Psoas muscle (tissue), 8 donors: ENCODE data around the gene BRD3. TPM values are rescaled to one million over a fixed set of nuclear protein-coding genes. Genes with fewer than 3 reads are reported as not detected.

Experiments
- ATAC-seq, 4 donors: fragments of 200-7000 bp; cut with Tn5 transposase; one replicate each; pipeline ENCODE4 v1.9.1; 2020; ENCODE audit warnings: moderate library complexity in 3 of 4, mild to moderate bottlenecking in 2 of 4
- DNase-seq, 2 donors: peaks; one replicate each; pipeline ENCODE4 v3.0.0-alpha.2; 2020
- H3K27ac ChIP-seq: fragments of 200-600 bp; one replicate; pipeline ENCODE4 v1.8.0; 2022
- H3K27me3 ChIP-seq, 3 donors: fragments of 200-600 bp in 1 of 3; one replicate each; pipeline versions ENCODE4 v1.6.1 to v1.8.0; 2013 to 2022; ENCODE audit warnings: low read length in 2 of 3, mild to moderate bottlenecking in 2 of 3, moderate library complexity in 1 of 3; ENCODE audit not compliant: insufficient read depth in 3 of 3
- H3K36me3 ChIP-seq, 2 donors: fragments of 200-600 bp in 1 of 2; one replicate each; pipeline versions ENCODE4 v1.6.1 to v1.8.0; 2013 to 2022; ENCODE audit warnings: low read depth in 1 of 2, mild to moderate bottlenecking in 1 of 2, moderate library complexity in 1 of 2; ENCODE audit not compliant: insufficient read depth in 1 of 2
- H3K4me1 ChIP-seq: fragments of 200-600 bp; one replicate; pipeline ENCODE4 v1.8.0; 2022
- H3K4me3 ChIP-seq: fragments of 200-600 bp; one replicate; pipeline ENCODE4 v1.8.0; 2022; ENCODE audit warnings: mild to moderate bottlenecking
- H3K9me3 ChIP-seq: fragments of 200-600 bp; one replicate; pipeline ENCODE4 v1.8.0; 2022
- WGBS, 3 donors: extraction: QIAGEN DNeasy Blood & Tissue Kit; methylation state at CpG; one replicate each; pipeline versions ENCODE4 v1.1.6 to v1.1.7; 2013; 5-methylcytosine and 5-hydroxymethylcytosine counted together
- intact Hi-C, 2 donors: fragments of 100-400 bp; cut with DNase I; formaldehyde crosslinking; loops; one replicate each; pipeline versions ENCODE4 v1.11.0 to v1.14.2; 2022
- polyA plus RNA-seq, 3 donors: library from polyadenylated mRNA; stranded (reverse); fragments of 200-250 nt; gene quantifications; one replicate each; pipeline ENCODE4 v1.2.3, GENCODE V29; 2013
- total RNA-seq, 4 donors: library from RNA; stranded (reverse); fragmentation: NEBNext Ultra II Directional in 2 of 4; extraction: Animal tissue kit (Norgen Biotek cat#: 25700) in 2 of 4; gene quantifications; one replicate each; pipeline versions ENCODE4 v1.2.1 to v1.2.4, GENCODE V29; 2021 to 2023
- TF ChIP-seq, protein P1 (sequence below): fragments of 200-600 bp; IDR thresholded peaks from one replicate; pipeline ENCODE4 v1.8.0; 2022; ENCODE audit warnings: antibody characterized with exemption
- donor health status: healthy with polysubstance abuse.
- donor health status: DM: no; HTN: no; CAD: no; lungs with moderate emphysema.
- donor health status: Bipolar disorder and iron deficiency.
- donor health status: healthy.
- donor health status: DM: yes; HTN: yes; CAD: no.
- donor health status: DM: no; HTN: no; CAD: no.
- donor health status: DM: no; HTN: no; CAD: no.
- donor health status: DM: yes; HTN: yes; CAD: no.

The BRD3 gene
- total and polyA plus RNA-seq, 7 donors = 7.5 to 28.2 (median 21.7) TPM

DNA sequence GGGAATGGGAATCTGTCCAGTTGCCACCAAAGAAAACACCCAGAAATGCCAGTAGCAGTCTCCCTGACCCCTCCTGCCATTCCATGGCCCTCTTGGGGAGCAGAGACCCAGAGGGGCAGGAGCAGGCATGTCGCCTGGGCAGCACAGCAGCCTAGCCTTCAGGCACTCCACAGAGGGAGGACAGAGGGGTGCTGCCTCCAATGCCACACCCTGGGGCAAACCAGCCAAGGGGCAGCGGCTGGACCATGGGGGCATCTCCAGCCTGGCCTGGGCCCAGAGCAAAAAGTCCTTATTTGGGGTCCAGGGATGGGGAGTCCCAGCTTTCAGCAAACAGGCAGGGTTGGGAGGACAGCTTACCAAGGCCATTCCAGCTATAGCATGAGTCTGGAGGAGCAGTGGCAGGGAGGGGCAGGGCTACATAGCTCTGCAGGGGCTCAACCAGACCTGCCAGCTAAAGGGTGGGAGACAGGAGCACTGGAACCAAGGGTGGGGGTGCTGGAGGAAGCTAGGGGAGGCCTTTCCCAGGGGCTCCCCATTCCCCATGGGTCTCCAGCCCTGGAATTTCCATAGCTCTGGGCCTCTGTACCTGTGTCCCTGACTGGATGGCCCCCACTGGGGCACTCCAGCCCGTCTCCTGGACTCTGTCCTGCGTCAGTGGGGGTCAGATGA lies 6.7 kb downstream of the BRD3 start:
- ATAC-seq = no peak

DNA sequence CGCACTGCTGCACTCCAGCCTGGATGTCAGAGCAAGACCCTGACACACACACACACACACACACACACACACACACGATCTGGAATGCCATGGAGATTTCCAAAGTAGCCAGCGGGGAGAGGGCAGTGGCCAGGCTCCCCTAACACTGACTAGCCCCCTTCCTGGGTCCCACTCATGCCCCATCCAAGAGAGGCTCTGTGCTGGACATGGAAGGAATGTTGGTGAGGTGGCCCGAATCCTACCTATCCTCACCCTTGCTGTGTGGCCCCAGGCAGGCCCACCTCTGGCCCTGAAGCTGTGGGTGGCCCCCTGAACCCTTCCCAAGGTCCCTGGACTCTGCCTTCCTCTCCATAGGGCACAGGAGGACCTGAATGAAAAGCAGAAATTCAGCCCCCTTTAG lies 7.3 kb downstream of the BRD3 start:
- 69 to 70% (median 70%) methylated on average over 4 of the region's 4 CpGs for WGBS, 3 donors
- H3K27me3 ChIP-seq = no peaks in the 10 kb centered on the region
- DNase-seq = no peak
- H3K4me3 ChIP-seq = no peak overlapping the region
- H3K9me3 ChIP-seq = no peaks in the 10 kb centered on the region
- H3K36me3 ChIP-seq = no peaks in the 10 kb centered on the region
- H3K27ac ChIP-seq = no peak overlapping the region
- intact Hi-C loops = loop anchor here in 1 of 2 donors (5.0 to 10.0 kb wide), 2 partner anchors 33 to 74 kb away; partner anchors contain the start of genes BRD3OS and WDR5
- TF ChIP-seq, protein P1, sequence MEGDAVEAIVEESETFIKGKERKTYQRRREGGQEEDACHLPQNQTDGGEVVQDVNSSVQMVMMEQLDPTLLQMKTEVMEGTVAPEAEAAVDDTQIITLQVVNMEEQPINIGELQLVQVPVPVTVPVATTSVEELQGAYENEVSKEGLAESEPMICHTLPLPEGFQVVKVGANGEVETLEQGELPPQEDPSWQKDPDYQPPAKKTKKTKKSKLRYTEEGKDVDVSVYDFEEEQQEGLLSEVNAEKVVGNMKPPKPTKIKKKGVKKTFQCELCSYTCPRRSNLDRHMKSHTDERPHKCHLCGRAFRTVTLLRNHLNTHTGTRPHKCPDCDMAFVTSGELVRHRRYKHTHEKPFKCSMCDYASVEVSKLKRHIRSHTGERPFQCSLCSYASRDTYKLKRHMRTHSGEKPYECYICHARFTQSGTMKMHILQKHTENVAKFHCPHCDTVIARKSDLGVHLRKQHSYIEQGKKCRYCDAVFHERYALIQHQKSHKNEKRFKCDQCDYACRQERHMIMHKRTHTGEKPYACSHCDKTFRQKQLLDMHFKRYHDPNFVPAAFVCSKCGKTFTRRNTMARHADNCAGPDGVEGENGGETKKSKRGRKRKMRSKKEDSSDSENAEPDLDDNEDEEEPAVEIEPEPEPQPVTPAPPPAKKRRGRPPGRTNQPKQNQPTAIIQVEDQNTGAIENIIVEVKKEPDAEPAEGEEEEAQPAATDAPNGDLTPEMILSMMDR = no peak
- H3K4me1 ChIP-seq = peaks cover 92% of the 10 kb centered on the region
- ATAC-seq = no peak

More for the DNA sequence above, 6.7 kb downstream of the BRD3 start:
- Histone ChIP-seq H3K4me1 (peaks cover 95% of the 10 kb centered on the region), H3K27ac (peak overlapping the region; percentile 82), H3K4me3 (no peak overlapping the region), H3K36me3 (no peaks in the 10 kb centered on the region), H3K27me3 (no peaks in the 10 kb centered on the region), H3K9me3 (no peaks in the 10 kb centered on the region)
- TF ChIP-seq, protein P1 = no peak
- intact Hi-C loops = loop anchor here in 1 of 2 donors (5.0 to 10.0 kb wide), 2 partner anchors 34 to 74 kb away; partner anchors contain the start of genes BRD3OS and WDR5
- WGBS, 3 donors = 59 to 96% (median 62%) methylated on average over 4 of the region's 4 CpGs
- DNase-seq = no peak

DNA sequence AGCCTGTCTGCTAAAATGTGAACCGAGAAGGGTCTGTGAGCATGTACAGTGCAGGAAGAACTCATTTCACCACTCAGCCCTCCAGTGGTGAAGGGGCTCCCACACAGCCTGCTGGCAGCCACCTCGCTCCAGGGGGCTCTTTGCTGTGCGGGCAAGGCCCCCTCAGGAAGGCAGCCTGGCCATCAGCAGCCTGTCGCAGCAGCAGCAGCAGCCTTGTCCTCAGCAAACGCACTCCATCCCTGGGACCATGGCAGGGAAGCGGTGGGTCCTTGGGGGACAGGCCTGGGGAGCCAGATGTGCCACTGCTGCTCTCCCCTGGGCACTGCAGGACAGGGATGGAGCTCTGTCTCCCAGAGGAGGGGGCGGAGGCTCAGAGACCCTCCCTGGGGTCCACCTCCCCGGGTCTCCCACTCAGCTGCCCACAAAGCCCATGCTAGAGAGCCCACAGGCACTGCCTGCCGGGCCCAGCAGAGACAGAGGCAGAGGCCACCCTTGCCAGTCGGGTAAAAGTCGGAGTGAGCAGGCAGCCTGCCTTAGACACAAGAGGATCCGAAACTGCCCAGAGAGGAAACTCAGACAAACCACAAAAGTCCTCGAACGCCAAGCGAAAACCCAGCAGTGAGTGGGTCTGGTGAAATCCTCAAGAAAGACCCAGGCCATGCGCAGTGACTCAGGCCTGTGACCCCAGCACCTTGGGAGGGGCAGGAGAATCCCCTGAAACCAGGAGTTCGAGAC lies 8.0 kb downstream of the BRD3 start:
- 76 to 85% (median 78%) methylated on average over 17 of the region's 17 CpGs for WGBS, 3 donors
- no peak overlapping the region for H3K27ac ChIP-seq
- ATAC-seq = no peak
- TF ChIP-seq, protein P1 = no peak
- DNase-seq = peak in 1 of 2 donors; percentile 23
- H3K27me3 ChIP-seq = no peaks in the 10 kb centered on the region
- no peaks in the 10 kb centered on the region for H3K9me3 ChIP-seq
- peaks cover 94% of the 10 kb centered on the region for H3K4me1 ChIP-seq
- intact Hi-C loops = loop anchor here in 1 of 2 donors (5.0 to 10.0 kb wide), 2 partner anchors 33 to 75 kb away; partner anchors contain the start of genes BRD3OS and WDR5
- H3K4me3 ChIP-seq = no peak overlapping the region
- no peaks in the 10 kb centered on the region for H3K36me3 ChIP-seq

DNA sequence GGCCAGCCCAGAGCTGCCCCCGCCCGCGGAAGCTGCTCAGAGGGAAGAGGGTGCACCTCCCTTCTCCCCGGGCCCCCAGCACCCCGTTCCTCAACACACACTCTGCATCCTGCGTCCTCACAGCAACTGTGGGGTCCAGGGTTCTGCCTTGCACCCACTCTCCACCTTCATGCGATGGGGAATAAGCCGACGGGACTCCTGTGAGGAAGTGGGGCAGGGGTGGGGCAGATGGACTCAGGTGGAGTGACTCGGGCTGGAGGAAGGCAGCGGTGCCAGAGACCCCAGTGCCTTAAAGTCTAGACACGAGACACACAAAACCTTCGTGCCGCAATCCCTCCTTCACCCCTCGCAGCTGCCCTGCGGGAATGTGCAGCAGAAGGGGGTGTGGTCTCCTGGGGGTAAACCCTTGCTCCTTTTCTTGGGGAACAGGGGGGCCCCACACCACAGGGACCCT lies 8.6 kb downstream of the BRD3 start:
- no peaks in the 10 kb centered on the region for H3K36me3 ChIP-seq
- H3K9me3 ChIP-seq = no peaks in the 10 kb centered on the region
- ATAC-seq (no peak), DNase-seq (peak in 1 of 2 donors; percentile 52)
- no peak overlapping the region for H3K4me3 ChIP-seq
- H3K27me3 ChIP-seq = no peaks in the 10 kb centered on the region
- peaks cover 94% of the 10 kb centered on the region for H3K4me1 ChIP-seq
- TF ChIP-seq, protein P1 = no peak
- H3K27ac ChIP-seq = no peak overlapping the region
- intact Hi-C loops = no loop called here
- 72 to 81% (median 76%) methylated on average over 16 of the region's 16 CpGs for WGBS, 3 donors
